Measurements from ENCODE around the gene TNFRSF13B. TPM values are rescaled to one million over a fixed set of nuclear protein-coding genes. Genes with fewer than 3 reads are reported as not detected.

Gene TNFRSF13B
- total and polyA plus RNA-seq, 2 experiments from 2014 or later = 0.24 TPM; not detected in 1

GRCh38 chr17:16920628-16921020 is 51.3 kb downstream of the TNFRSF13B start:
- Mint-ChIP-seq H3K27me3 (ENCODE audit: insufficient read depth, low read depth, poor library complexity) (peaks cover 6% of the 10 kb centered on the region), H3K4me1 (peaks cover 3% of the 10 kb centered on the region; the same call in 1 of the 3 replicates), H3K4me3 (no peak overlapping the region), H3K36me3 (ENCODE audit: low read depth) (no peaks in the 10 kb centered on the region), H3K27ac (no peak overlapping the region), H3K9me3 (peaks cover 2% of the 10 kb centered on the region; the same call in 1 of the 3 replicates)
- H2AFZ ChIP-seq = no peak overlapping the region
- H4K20me1 ChIP-seq (replicated peaks; ENCODE audit: insufficient read depth) = no peaks in the 10 kb centered on the region
- no peaks in the 10 kb centered on the region for H3K79me2 ChIP-seq (replicated peaks; ENCODE audit: insufficient read depth)
- H3K27me3 ChIP-seq (ENCODE audit: insufficient read depth) = no peaks in the 10 kb centered on the region
- TF ChIP-seq CREB1 (CRISPR knock-in tag; IDR thresholded peaks at IDR 0.05; ENCODE audit: low read depth) = no peak
- no peak for TF ChIP-seq ETS1 (IDR thresholded peaks at IDR 0.05)
- TF ChIP-seq NANOG (IDR thresholded peaks at IDR 0.05; ENCODE audit: borderline replicate concordance) = no peak
- no peak for TF ChIP-seq POLR2AphosphoS5 (IDR thresholded peaks at IDR 0.05; ENCODE audit: low read depth)
- no peak for TF ChIP-seq EZH2phosphoT487 (IDR thresholded peaks at IDR 0.05; ENCODE audit: unreplicated experiment)
- TF ChIP-seq REST (IDR thresholded peaks at IDR 0.05; ENCODE audit: unreplicated experiment) = no peak
- TF ChIP-seq, protein P1, sequence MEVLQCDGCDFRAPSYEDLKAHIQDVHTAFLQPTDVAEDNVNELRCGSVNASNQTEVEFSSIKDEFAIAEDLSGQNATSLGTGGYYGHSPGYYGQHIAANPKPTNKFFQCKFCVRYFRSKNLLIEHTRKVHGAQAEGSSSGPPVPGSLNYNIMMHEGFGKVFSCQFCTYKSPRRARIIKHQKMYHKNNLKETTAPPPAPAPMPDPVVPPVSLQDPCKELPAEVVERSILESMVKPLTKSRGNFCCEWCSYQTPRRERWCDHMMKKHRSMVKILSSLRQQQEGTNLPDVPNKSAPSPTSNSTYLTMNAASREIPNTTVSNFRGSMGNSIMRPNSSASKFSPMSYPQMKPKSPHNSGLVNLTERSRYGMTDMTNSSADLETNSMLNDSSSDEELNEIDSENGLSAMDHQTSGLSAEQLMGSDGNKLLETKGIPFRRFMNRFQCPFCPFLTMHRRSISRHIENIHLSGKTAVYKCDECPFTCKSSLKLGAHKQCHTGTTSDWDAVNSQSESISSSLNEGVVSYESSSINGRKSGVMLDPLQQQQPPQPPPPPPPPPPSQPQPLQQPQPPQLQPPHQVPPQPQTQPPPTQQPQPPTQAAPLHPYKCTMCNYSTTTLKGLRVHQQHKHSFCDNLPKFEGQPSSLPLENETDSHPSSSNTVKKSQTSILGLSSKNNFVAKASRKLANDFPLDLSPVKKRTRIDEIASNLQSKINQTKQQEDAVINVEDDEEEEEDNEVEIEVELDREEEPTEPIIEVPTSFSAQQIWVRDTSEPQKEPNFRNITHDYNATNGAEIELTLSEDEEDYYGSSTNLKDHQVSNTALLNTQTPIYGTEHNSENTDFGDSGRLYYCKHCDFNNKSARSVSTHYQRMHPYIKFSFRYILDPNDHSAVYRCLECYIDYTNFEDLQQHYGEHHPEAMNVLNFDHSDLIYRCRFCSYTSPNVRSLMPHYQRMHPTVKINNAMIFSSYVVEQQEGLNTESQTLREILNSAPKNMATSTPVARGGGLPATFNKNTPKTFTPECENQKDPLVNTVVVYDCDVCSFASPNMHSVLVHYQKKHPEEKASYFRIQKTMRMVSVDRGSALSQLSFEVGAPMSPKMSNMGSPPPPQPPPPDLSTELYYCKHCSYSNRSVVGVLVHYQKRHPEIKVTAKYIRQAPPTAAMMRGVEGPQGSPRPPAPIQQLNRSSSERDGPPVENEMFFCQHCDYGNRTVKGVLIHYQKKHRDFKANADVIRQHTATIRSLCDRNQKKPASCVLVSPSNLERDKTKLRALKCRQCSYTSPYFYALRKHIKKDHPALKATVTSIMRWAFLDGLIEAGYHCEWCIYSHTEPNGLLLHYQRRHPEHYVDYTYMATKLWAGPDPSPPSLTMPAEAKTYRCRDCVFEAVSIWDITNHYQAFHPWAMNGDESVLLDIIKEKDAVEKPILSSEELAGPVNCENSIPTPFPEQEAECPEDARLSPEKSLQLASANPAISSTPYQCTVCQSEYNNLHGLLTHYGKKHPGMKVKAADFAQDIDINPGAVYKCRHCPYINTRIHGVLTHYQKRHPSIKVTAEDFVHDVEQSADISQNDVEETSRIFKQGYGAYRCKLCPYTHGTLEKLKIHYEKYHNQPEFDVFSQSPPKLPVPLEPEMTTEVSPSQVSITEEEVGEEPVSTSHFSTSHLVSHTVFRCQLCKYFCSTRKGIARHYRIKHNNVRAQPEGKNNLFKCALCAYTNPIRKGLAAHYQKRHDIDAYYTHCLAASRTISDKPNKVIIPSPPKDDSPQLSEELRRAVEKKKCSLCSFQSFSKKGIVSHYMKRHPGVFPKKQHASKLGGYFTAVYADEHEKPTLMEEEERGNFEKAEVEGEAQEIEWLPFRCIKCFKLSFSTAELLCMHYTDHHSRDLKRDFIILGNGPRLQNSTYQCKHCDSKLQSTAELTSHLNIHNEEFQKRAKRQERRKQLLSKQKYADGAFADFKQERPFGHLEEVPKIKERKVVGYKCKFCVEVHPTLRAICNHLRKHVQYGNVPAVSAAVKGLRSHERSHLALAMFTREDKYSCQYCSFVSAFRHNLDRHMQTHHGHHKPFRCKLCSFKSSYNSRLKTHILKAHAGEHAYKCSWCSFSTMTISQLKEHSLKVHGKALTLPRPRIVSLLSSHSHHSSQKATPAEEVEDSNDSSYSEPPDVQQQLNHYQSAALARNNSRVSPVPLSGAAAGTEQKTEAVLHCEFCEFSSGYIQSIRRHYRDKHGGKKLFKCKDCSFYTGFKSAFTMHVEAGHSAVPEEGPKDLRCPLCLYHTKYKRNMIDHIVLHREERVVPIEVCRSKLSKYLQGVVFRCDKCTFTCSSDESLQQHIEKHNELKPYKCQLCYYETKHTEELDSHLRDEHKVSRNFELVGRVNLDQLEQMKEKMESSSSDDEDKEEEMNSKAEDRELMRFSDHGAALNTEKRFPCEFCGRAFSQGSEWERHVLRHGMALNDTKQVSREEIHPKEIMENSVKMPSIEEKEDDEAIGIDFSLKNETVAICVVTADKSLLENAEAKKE (CRISPR knock-in tag; IDR thresholded peaks at IDR 0.05) = no peak
- TF ChIP-seq ZNF114 (CRISPR knock-in tag; IDR thresholded peaks at IDR 0.05) = no peak
- no peak for TF ChIP-seq JUNB (IDR thresholded peaks at IDR 0.05; ENCODE audit: unreplicated experiment)
- no peak for TF ChIP-seq EZH2 (IDR thresholded peaks at IDR 0.05; ENCODE audit: low read depth, unreplicated experiment)
- TF ChIP-seq CTCF (conservative IDR thresholded peaks at IDR 0.05; ENCODE audit: low read depth in 2 of 2) = no peak
- TF ChIP-seq ZNF331 (CRISPR knock-in tag; IDR thresholded peaks at IDR 0.05; ENCODE audit: low read depth) = no peak
- no peak for TF ChIP-seq STAT1 (IDR thresholded peaks at IDR 0.05; ENCODE audit: unreplicated experiment)
- no peak overlapping the region for H3K4me3 ChIP-seq
- no peaks in the 10 kb centered on the region for H3K9me2 ChIP-seq (ENCODE audit: insufficient read depth)
- H3K36me3 ChIP-seq (ENCODE audit: insufficient read depth) = no peaks in the 10 kb centered on the region
- H3K4me2 ChIP-seq = no peak overlapping the region
- DNase-seq (ENCODE audit: low spot score) = no peak
- no peak overlapping the region for H3K27ac ChIP-seq (ENCODE audit: low read depth)
- no peaks in the 10 kb centered on the region for H3F3A ChIP-seq (replicated peaks; ENCODE audit: low read depth)
- no peak for ATAC-seq
- no peaks in the 10 kb centered on the region for H3K4me1 ChIP-seq (ENCODE audit: insufficient read depth)
